Neuronal stem cell (in vitro differentiated cells): ENCODE measurements around the gene RUNDC3A.

ENCODE experiments used
- DNase-seq: peaks from one replicate; pipeline ENCODE4 v3.0.0-alpha.2; 2013; ENCODE audit warnings: low spot score
- H2AFZ ChIP-seq: one replicate; pipeline ENCODE4 v1.6.1; 2013; ENCODE audit warnings: mild to moderate bottlenecking, low read length, inconsistent platforms
- H2AK5ac ChIP-seq: 2 replicates; pipeline ENCODE4 v1.6.1; 2013; ENCODE audit warnings: low read depth, mild to moderate bottlenecking, inconsistent platforms, low read length, moderate library complexity, mixed read lengths
- H2BK120ac ChIP-seq: 2 replicates; pipeline ENCODE4 v1.6.1; 2013; ENCODE audit warnings: low read depth, mild to moderate bottlenecking, inconsistent platforms, low read length, moderate library complexity, mixed read lengths
- H2BK12ac ChIP-seq: one replicate; pipeline ENCODE4 v1.6.1; 2013; ENCODE audit warnings: low read length, inconsistent platforms
- H2BK15ac ChIP-seq: 2 replicates; pipeline ENCODE4 v1.6.1; 2013; ENCODE audit warnings: mild to moderate bottlenecking, low read length, inconsistent platforms, mixed read lengths
- H2BK5ac ChIP-seq: one replicate; pipeline ENCODE4 v1.6.1; 2013; ENCODE audit warnings: inconsistent platforms, mild to moderate bottlenecking, low read length, moderate library complexity
- H3K14ac ChIP-seq: one replicate; pipeline ENCODE4 v1.6.1; 2013; ENCODE audit warnings: low read length, inconsistent platforms
- H3K18ac ChIP-seq: 2 replicates; pipeline ENCODE4 v1.6.1; 2013; ENCODE audit warnings: low read length, inconsistent platforms
- H3K23ac ChIP-seq: 2 replicates; pipeline ENCODE4 v1.6.1; 2013; ENCODE audit warnings: low read depth, mild to moderate bottlenecking, mixed read lengths, low read length, inconsistent platforms; ENCODE audit not compliant: poor library complexity
- H3K27ac ChIP-seq: replicated peaks from 3 replicates; pipeline ENCODE4 v1.5.1; 2013; ENCODE audit warnings: low read length, inconsistent platforms
- H3K27me3 ChIP-seq, 3 experiments: 2 replicates each; pipeline ENCODE4 v1.6.1; 2013; ENCODE audit warnings: low read length in 3 of 3, mild to moderate bottlenecking in 2 of 3, inconsistent platforms in 1 of 3, low read depth in 1 of 3, mixed read lengths in 1 of 3, moderate library complexity in 1 of 3; ENCODE audit not compliant: control insufficient read depth in 3 of 3, insufficient read depth in 3 of 3
- H3K36me3 ChIP-seq, 2 donors: replicated peaks in 1 of 2; 2 replicates each; pipeline ENCODE4 v1.6.1; 2013; ENCODE audit warnings: low read length in 2 of 2; ENCODE audit not compliant: control insufficient read depth in 2 of 2, insufficient read depth in 2 of 2
- H3K4ac ChIP-seq: 2 replicates; pipeline ENCODE4 v1.6.1; 2013; ENCODE audit warnings: inconsistent platforms, mild to moderate bottlenecking, low read length, moderate library complexity
- H3K4me1 ChIP-seq, 2 donors: 1 replicate in 1 of 2; 2 replicates in 1 of 2; pipeline ENCODE4 v1.6.1; 2013; ENCODE audit warnings: low read length in 2 of 2, low read depth in 1 of 2; ENCODE audit not compliant: control insufficient read depth in 2 of 2, insufficient read depth in 1 of 2
- H3K4me2 ChIP-seq: one replicate; pipeline ENCODE4 v1.6.1; 2013; ENCODE audit warnings: mild to moderate bottlenecking, low read length, inconsistent platforms; ENCODE audit not compliant: insufficient read depth, poor library complexity, severe bottlenecking
- H3K4me3 ChIP-seq, 2 donors: 2 replicates each; pipeline ENCODE4 v1.5.1; 2013; ENCODE audit warnings: low read length in 2 of 2, mild to moderate bottlenecking in 2 of 2, inconsistent platforms in 1 of 2, moderate library complexity in 1 of 2
- H3K79me1 ChIP-seq: one replicate; pipeline ENCODE4 v1.6.1; 2013; ENCODE audit warnings: low read depth, mild to moderate bottlenecking, inconsistent platforms, low read length, moderate library complexity
- H3K9ac ChIP-seq: one replicate; pipeline ENCODE4 v1.6.1; 2013; ENCODE audit warnings: mild to moderate bottlenecking, low read depth, low read length, inconsistent platforms; ENCODE audit not compliant: poor library complexity
- H3K9me3 ChIP-seq, 2 donors: replicated peaks in 1 of 2; 2 replicates each; pipeline versions ENCODE3 to v1.6.1; 2013; ENCODE audit warnings: low read length in 2 of 2, mild to moderate bottlenecking in 2 of 2, inconsistent platforms in 1 of 2, low read depth in 1 of 2, mixed read lengths in 1 of 2, moderate library complexity in 1 of 2; ENCODE audit not compliant: control insufficient read depth in 2 of 2, insufficient read depth in 1 of 2
- H4K8ac ChIP-seq: one replicate; pipeline ENCODE4 v1.6.1; 2013; ENCODE audit warnings: low read depth, mild to moderate bottlenecking, inconsistent platforms, low read length, moderate library complexity
- H4K91ac ChIP-seq: one replicate; pipeline ENCODE4 v1.6.1; 2013; ENCODE audit warnings: low read length, low read depth, mild to moderate bottlenecking, inconsistent platforms; ENCODE audit not compliant: poor library complexity
- WGBS, 2 donors: extraction: QIAGEN DNeasy Blood & Tissue Kit; methylation state at CpG; one replicate each; pipeline ENCODE4 v1.1.7; 2013; ENCODE audit warnings: missing lambda C conversion rate in 2 of 2, mixed read lengths in 1 of 2; ENCODE audit not compliant: insufficient read length in 2 of 2, insufficient replicate concordance in 1 of 2; ENCODE audit errors: extremely low coverage in 2 of 2; 5-methylcytosine and 5-hydroxymethylcytosine counted together

Gene RUNDC3A

GRCh38 chr17:44284024-44284400, 24.4 kb upstream of the RUNDC3A start:
- H2AK5ac ChIP-seq: no peak overlapping the region
- H3K27me3 ChIP-seq: peaks cover 0 to 18% (median 0%) of the 10 kb centered on the region in 3 experiments
- H2BK15ac ChIP-seq: no peak overlapping the region
- H3K4ac ChIP-seq: no peak overlapping the region
- no peak overlapping the region for H4K8ac ChIP-seq
- no peak overlapping the region for H3K27ac ChIP-seq
- no peak overlapping the region for H2BK5ac ChIP-seq
- WGBS, 2 donors: no CpG with 5 or more reads among the region's 4 CpGs
- no peak overlapping the region for H2BK12ac ChIP-seq
- no peak overlapping the region for H3K4me3 ChIP-seq
- H3K9ac ChIP-seq: no peak overlapping the region
- H2AFZ ChIP-seq: no peak overlapping the region
- H3K4me1 ChIP-seq: peaks cover 0 to 7% of the 10 kb centered on the region in 2 donors
- no peaks in the 10 kb centered on the region for H3K9me3 ChIP-seq
- no peaks in the 10 kb centered on the region for H3K79me1 ChIP-seq
- H3K23ac ChIP-seq: no peak overlapping the region
- H2BK120ac ChIP-seq: no peak overlapping the region
- H3K4me2 ChIP-seq: no peak overlapping the region
- H3K14ac ChIP-seq: no peak overlapping the region
- H4K91ac ChIP-seq: no peak overlapping the region
- no peak overlapping the region for H3K18ac ChIP-seq
- no peaks in the 10 kb centered on the region for H3K36me3 ChIP-seq
- no peak for DNase-seq

GRCh38 chr17:44287651-44288050, 20.8 kb upstream of the RUNDC3A start:
- Histone ChIP-seq H3K18ac (peak overlapping the region; percentile 66), H3K79me1 (no peaks in the 10 kb centered on the region), H4K91ac (no peak overlapping the region), H4K8ac (no peak overlapping the region), H2AFZ (no peak overlapping the region), H3K4me3 (no peak overlapping the region), H3K4me1 (no peaks in the 10 kb centered on the region), H3K4ac (no peak overlapping the region), H2AK5ac (no peak overlapping the region), H3K36me3 (no peaks in the 10 kb centered on the region), H3K27me3 (no peaks in the 10 kb centered on the region), H3K27ac (no peak overlapping the region), H2BK15ac (no peak overlapping the region), H3K23ac (no peak overlapping the region), H3K9ac (no peak overlapping the region), H3K9me3 (no peaks in the 10 kb centered on the region), H2BK12ac (no peak overlapping the region), H2BK5ac (no peak overlapping the region), H3K4me2 (no peak overlapping the region), H3K14ac (no peak overlapping the region), H2BK120ac (no peak overlapping the region)
- DNase-seq: no peak
- WGBS, 2 donors: no CpG with 5 or more reads among the region's 8 CpGs

- Histone ChIP-seq H3K23ac (no peak overlapping the region), H2BK12ac (no peak overlapping the region), H3K27ac (no peak overlapping the region), H3K14ac (no peak overlapping the region), H3K79me1 (no peaks in the 10 kb centered on the region), H3K36me3 (no peaks in the 10 kb centered on the region), H3K9me3 (no peaks in the 10 kb centered on the region), H3K9ac (peak overlapping the region; percentile 25), H4K91ac (no peak overlapping the region), H2AFZ (no peak overlapping the region), H3K4me2 (no peak overlapping the region), H4K8ac (no peak overlapping the region), H2BK15ac (no peak overlapping the region), H2BK120ac (no peak overlapping the region), H3K4me3 (no peak overlapping the region), H3K4ac (no peak overlapping the region), H3K4me1 (no peaks in the 10 kb centered on the region), H3K27me3 (peaks cover 0 to 21% (median 0%) of the 10 kb centered on the region in 3 experiments), H2AK5ac (no peak overlapping the region), H2BK5ac (no peak overlapping the region), H3K18ac (no peak overlapping the region)
- WGBS, 2 donors: no CpG with 5 or more reads among the region's 9 CpGs
- no peak for DNase-seq
These were observed 14.7 kb upstream of the RUNDC3A start for GRCh38 chr17:44293509-44294226.

GRCh38 chr17:44297975-44298374, 10.4 kb upstream of the RUNDC3A start:
- WGBS, 2 donors: no CpG with 5 or more reads among the region's 3 CpGs
- H2BK12ac ChIP-seq: no peak overlapping the region

More at GRCh38 chr17:44297975-44298374, 10.4 kb upstream of the RUNDC3A start:
- no peak overlapping the region for H3K4ac ChIP-seq
- no peak overlapping the region for H3K4me2 ChIP-seq
- H3K27me3 ChIP-seq: peaks cover 0 to 28% (median 0%) of the 10 kb centered on the region in 3 experiments
- H4K91ac ChIP-seq: no peak overlapping the region
- no peak overlapping the region for H3K27ac ChIP-seq
- H3K4me1 ChIP-seq: no peaks in the 10 kb centered on the region
- H4K8ac ChIP-seq: no peak overlapping the region
- no peaks in the 10 kb centered on the region for H3K9me3 ChIP-seq
- H3K9ac ChIP-seq: no peak overlapping the region
- H2AK5ac ChIP-seq: no peak overlapping the region
- H3K79me1 ChIP-seq: no peaks in the 10 kb centered on the region
- no peak overlapping the region for H3K14ac ChIP-seq
- H3K23ac ChIP-seq: no peak overlapping the region
- no peak for DNase-seq
- H3K36me3 ChIP-seq: no peaks in the 10 kb centered on the region
- H3K4me3 ChIP-seq: no peak overlapping the region
- H2BK120ac ChIP-seq: no peak overlapping the region
- H2BK5ac ChIP-seq: no peak overlapping the region
- H2AFZ ChIP-seq: no peak overlapping the region
- no peak overlapping the region for H3K18ac ChIP-seq
- H2BK15ac ChIP-seq: no peak overlapping the region
